Measurements from ENCODE around the gene MED26.

GRCh38 chr19:16571283-16571682 lies 56.7 kb downstream of the MED26 start:
- TF ChIP-seq CTCF (IDR thresholded peaks at IDR 0.05) (no peak), POLR2A (IDR thresholded peaks at IDR 0.05) (no peak), POLR2AphosphoS5 (IDR thresholded peaks at IDR 0.05) (no peak)
